ENCODE results near the gene SLC38A4.

SLC38A4 gene

DNA sequence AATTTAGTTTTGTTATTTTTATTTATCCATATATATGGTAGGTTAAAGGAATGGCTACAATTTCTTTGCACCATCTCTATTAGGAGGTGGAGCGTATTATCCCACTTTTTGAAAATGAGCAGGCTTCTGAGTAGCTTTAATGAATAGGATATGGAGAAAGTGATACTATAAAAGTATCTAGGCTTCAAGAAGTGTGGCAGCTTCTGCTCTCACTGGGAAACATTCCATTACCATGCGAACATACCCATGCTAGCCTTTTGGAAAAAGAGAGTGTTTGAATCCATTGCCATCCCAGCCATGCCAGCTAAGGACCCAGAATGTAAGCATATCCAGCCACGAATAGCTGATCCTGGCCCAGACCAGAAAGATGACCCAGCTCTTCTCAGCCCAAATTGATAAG, 107.3 kb downstream of the SLC38A4 start:
- Mint-ChIP-seq H3K36me3 (no peaks in the 10 kb centered on the region), H3K4me1 (no peaks in the 10 kb centered on the region), H3K9me3 (peaks cover 3% of the 10 kb centered on the region), H3K4me3 (no peak overlapping the region), H3K27ac (no peak overlapping the region)
- no peak for DNase-seq (ENCODE audit: low spot score in 2 of 2)
- ATAC-seq, result no peak

DNA sequence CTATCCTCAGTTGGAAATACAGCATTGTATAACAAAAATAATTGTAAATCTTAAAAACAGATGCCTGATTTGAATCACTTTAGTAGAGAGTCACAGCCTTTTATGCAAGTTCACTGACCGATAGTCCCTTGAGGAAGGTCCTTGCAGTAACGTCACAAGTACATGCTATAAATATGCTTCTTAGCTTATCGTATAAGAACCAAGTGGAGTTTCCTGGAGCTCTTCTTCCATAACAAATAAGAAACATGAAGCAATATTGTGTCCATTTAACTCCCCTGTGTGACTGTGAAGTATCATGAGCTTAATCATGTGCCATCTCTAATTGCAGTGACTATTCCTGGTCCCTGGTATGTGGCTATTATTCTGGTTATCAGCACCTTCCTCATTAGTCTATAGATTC, 107.9 kb downstream of the SLC38A4 start:
- H3K27ac Mint-ChIP-seq, result no peak overlapping the region
- DNase-seq (ENCODE audit: low spot score in 2 of 2) (no peak), ATAC-seq (no peak)
- H3K4me3 Mint-ChIP-seq, result no peak overlapping the region
- no peaks in the 10 kb centered on the region for H3K36me3 Mint-ChIP-seq
- H3K4me1 Mint-ChIP-seq, result no peaks in the 10 kb centered on the region
- peaks cover 3% of the 10 kb centered on the region for H3K9me3 Mint-ChIP-seq

DNA sequence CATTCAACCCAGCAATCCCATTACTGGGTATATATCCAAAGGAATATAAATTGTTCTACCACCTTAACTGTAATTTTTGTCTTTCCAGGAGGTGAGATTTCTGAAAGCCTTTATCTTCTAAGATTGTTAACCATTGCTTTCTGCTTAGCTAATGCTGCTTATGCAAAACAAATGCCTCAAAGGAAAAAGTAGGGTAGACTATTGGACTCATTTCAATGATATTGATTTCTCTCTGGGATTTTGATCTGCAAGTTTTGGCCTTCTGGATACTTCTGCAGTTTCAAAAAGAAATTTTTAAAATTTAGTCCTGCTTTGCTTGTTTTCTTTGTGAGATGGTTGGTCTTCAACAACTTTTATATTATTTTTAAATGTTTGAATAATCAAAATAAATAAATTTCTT, 108.6 kb downstream of the SLC38A4 start:
- Mint-ChIP-seq H3K9me3 (peaks cover 3% of the 10 kb centered on the region), H3K4me3 (no peak overlapping the region), H3K36me3 (no peaks in the 10 kb centered on the region), H3K27ac (no peak overlapping the region), H3K4me1 (no peaks in the 10 kb centered on the region)
- ATAC-seq (no peak), DNase-seq (ENCODE audit: low spot score in 2 of 2) (no peak)

All from stimulated activated effector memory CD8-positive, alpha-beta T cell treated with anti-CD3 and anti-CD28 coated beads, Interleukin-12 subunit alpha, Interleukin-12 subunit beta, amount 100 ng/mL, for 72 hours (primary cell).